Fibroblast of skin of left quadriceps (primary cell): Measurements from ENCODE around the gene ANKRD53.

Source experiments
- DNase-seq, 2 experiments: peaks; one replicate each; pipeline ENCODE4 v3.0.0-alpha.2; 2013; ENCODE audit warnings: low read depth in 2 of 2

ANKRD53 gene

GRCh38 chr2:70943205-70943871, 35.1 kb upstream of the ANKRD53 start:
- no peak for DNase-seq

GRCh38 chr2:70944111-70944690, 34.2 kb upstream of the ANKRD53 start:
- no peak for DNase-seq

- DNase-seq = no peak
These were observed 31.5 kb upstream of the ANKRD53 start for GRCh38 chr2:70946832-70947442.

GRCh38 chr2:70947556-70948184, 30.8 kb upstream of the ANKRD53 start:
- DNase-seq = no peak

GRCh38 chr2:70948337-70949003, 30.0 kb upstream of the ANKRD53 start:
- DNase-seq = peak; percentile 46 to 49

GRCh38 chr2:70949086-70949485, 29.3 kb upstream of the ANKRD53 start:
- DNase-seq = no peak

GRCh38 chr2:70954886-70955285, 23.5 kb upstream of the ANKRD53 start:
- DNase-seq = no peak

GRCh38 chr2:70956141-70956540, 22.3 kb upstream of the ANKRD53 start:
- no peak for DNase-seq

- no peak for DNase-seq
These were observed 20.6 kb upstream of the ANKRD53 start for GRCh38 chr2:70957798-70958197.

GRCh38 chr2:70958759-70959158, 19.7 kb upstream of the ANKRD53 start:
- no peak for DNase-seq

GRCh38 chr2:70959271-70959761, 19.1 kb upstream of the ANKRD53 start:
- no peak for DNase-seq

GRCh38 chr2:70959851-70960832, 18.3 kb upstream of the ANKRD53 start:
- DNase-seq = no peak

- DNase-seq = no peak
These were observed 17.4 kb upstream of the ANKRD53 start for GRCh38 chr2:70960833-70961647.

GRCh38 chr2:70961648-70961994, 16.8 kb upstream of the ANKRD53 start:
- DNase-seq = no peak

GRCh38 chr2:70962211-70962884, 16.1 kb upstream of the ANKRD53 start:
- no peak for DNase-seq

- DNase-seq = no peak
These were observed 15.2 kb upstream of the ANKRD53 start for GRCh38 chr2:70962885-70963878.

GRCh38 chr2:70964133-70964532, 14.3 kb upstream of the ANKRD53 start:
- DNase-seq = no peak
